Calu3 (cell line): ENCODE results near the gene GRIK1. TPM values are rescaled to one million over a fixed set of nuclear protein-coding genes. Genes with fewer than 3 reads are reported as not detected.

ENCODE experiments used
- BruUV-seq: library from RNA; stranded (reverse); fragments of 400-500 nt; replicated peaks from 2 replicates; lab custom pipeline; 2021; lab: Mats Ljungman, UMichigan
- CTCF ChIA-PET: fragments of 300-600 bp; sonication (Branson Sonifier 250); formaldehyde crosslinking; loops from one replicate; lab custom pipeline; 2022; ENCODE audit warnings: antibody characterized with exemption; lab: Charles Lee
- DNase-seq: peaks from one replicate; pipeline ENCODE4 v3.0.0; 2022
- H3K27ac Mint-ChIP-seq: one replicate; pipeline ENCODE4 v1.8.0; 2022; ENCODE audit warnings: mixed read lengths; ENCODE audit not compliant: unreplicated experiment
- H3K27me3 Mint-ChIP-seq: one replicate; pipeline ENCODE4 v1.8.0; 2022; ENCODE audit warnings: mixed read lengths; ENCODE audit not compliant: unreplicated experiment
- H3K36me3 Mint-ChIP-seq: one replicate; pipeline ENCODE4 v1.8.0; 2022; ENCODE audit warnings: mild to moderate bottlenecking, moderate library complexity, mixed read lengths; ENCODE audit not compliant: insufficient read depth, unreplicated experiment
- H3K4me1 Mint-ChIP-seq: one replicate; pipeline ENCODE4 v1.8.0; 2022; ENCODE audit warnings: mild to moderate bottlenecking, low read depth, mixed read lengths; ENCODE audit not compliant: unreplicated experiment
- H3K4me3 Mint-ChIP-seq: one replicate; pipeline ENCODE4 v1.8.0; 2022; ENCODE audit warnings: mild to moderate bottlenecking, low read depth, moderate library complexity, mixed read lengths; ENCODE audit not compliant: unreplicated experiment
- H3K9me3 Mint-ChIP-seq: one replicate; pipeline ENCODE4 v1.8.0; 2022; ENCODE audit warnings: low read depth, mixed read lengths; ENCODE audit not compliant: unreplicated experiment
- intact Hi-C: fragments of 100-400 bp; cut with micrococcal nuclease; formaldehyde crosslinking; loops from one replicate; pipeline ENCODE4 v1.10.0; 2022; ENCODE audit not compliant: unreplicated experiment
- total RNA-seq: library from RNA; stranded (reverse); gene quantifications from 2 replicates; pipeline ENCODE4 v1.2.3, GENCODE V29; 2022
- TF ChIP-seq, protein P1 (sequence below): fragments of 200-600 bp; IDR thresholded peaks from one replicate; pipeline ENCODE4 v1.8.0; 2022; ENCODE audit warnings: antibody characterized with exemption; ENCODE audit not compliant: unreplicated experiment

Gene GRIK1
- total RNA-seq, 1 experiment from 2014 or later, result not detected

DNA sequence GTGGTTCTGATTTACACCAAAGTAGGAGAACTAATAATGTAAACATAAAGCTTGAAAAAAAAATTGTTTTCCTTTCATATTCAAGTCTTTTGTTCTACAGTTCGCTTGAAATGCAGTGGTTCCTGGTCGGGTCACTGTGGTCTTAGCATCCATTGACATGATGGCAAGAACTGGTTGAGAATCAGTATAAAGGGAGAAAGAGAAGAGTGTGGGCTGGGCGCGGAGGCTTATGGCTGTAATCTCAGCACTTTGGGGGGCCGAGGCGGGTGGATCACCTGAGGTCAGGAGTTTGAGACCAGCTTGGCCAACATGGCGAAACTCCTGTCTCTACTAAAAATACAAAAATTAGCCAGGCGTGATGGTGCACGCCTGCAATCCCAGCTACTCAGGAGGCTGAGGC, 390.2 kb downstream of the GRIK1 start:
- no TSS peak for BruUV-seq
- DNase-seq, result no peak
- H3K4me3 Mint-ChIP-seq, result no peak overlapping the region
- no peak overlapping the region for H3K27ac Mint-ChIP-seq
- no peaks in the 10 kb centered on the region for H3K9me3 Mint-ChIP-seq
- TF ChIP-seq, protein P1, sequence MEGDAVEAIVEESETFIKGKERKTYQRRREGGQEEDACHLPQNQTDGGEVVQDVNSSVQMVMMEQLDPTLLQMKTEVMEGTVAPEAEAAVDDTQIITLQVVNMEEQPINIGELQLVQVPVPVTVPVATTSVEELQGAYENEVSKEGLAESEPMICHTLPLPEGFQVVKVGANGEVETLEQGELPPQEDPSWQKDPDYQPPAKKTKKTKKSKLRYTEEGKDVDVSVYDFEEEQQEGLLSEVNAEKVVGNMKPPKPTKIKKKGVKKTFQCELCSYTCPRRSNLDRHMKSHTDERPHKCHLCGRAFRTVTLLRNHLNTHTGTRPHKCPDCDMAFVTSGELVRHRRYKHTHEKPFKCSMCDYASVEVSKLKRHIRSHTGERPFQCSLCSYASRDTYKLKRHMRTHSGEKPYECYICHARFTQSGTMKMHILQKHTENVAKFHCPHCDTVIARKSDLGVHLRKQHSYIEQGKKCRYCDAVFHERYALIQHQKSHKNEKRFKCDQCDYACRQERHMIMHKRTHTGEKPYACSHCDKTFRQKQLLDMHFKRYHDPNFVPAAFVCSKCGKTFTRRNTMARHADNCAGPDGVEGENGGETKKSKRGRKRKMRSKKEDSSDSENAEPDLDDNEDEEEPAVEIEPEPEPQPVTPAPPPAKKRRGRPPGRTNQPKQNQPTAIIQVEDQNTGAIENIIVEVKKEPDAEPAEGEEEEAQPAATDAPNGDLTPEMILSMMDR, result no peak
- CTCF ChIA-PET, result no interaction called here
- H3K4me1 Mint-ChIP-seq, result no peaks in the 10 kb centered on the region
- no peaks in the 10 kb centered on the region for H3K27me3 Mint-ChIP-seq
- H3K36me3 Mint-ChIP-seq, result no peaks in the 10 kb centered on the region
- intact Hi-C loops, result no loop called here

DNA sequence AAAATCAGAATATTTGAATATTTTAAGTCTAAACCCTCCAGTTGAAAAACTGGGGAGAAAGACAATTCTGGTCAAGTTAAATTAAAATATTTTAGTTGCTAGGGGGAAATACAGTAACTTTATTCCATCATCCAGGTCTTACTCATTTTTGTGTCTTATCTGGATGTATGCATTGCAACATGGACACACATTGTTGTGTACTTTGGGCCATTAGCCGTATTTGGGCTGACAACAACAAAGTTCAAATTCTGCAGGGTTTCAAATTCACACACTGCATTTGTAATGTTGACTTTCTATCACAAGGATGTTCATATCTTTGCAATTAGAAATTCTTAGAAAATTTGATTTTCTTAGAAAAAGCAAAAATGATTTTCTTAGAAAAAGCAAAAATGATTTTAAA, 391.8 kb downstream of the GRIK1 start:
- no TSS peak for BruUV-seq
- intact Hi-C loops, result no loop called here
- Mint-ChIP-seq H3K9me3 (no peaks in the 10 kb centered on the region), H3K27ac (no peak overlapping the region), H3K4me1 (no peaks in the 10 kb centered on the region), H3K36me3 (no peaks in the 10 kb centered on the region), H3K27me3 (no peaks in the 10 kb centered on the region), H3K4me3 (no peak overlapping the region)
- no peak for DNase-seq
- CTCF ChIA-PET, result no interaction called here
- TF ChIP-seq, protein P1, result no peak

DNA sequence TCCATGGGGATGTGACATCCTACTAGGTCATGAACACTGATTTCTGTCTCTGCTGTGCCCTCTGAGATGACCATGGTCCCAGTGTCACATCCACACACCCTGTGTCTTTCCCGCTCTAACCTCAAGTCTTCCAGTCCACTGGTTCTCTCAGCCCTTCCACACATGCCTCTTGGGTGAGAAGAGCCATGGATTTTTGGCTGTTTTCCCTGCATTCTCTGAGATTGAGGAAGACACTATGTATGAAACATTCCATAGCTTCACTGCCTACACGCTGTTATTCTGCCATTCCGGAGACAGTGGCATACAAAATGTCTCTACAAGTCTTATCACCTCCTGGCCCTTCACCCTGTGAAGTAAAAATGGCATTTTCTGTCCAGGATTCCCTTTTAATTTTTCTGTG, 393.7 kb downstream of the GRIK1 start:
- CTCF ChIA-PET, result no interaction called here
- no peak for DNase-seq
- H3K27ac Mint-ChIP-seq, result no peak overlapping the region
- no peaks in the 10 kb centered on the region for H3K4me1 Mint-ChIP-seq
- no peaks in the 10 kb centered on the region for H3K36me3 Mint-ChIP-seq
- no peak overlapping the region for H3K4me3 Mint-ChIP-seq
- no peaks in the 10 kb centered on the region for H3K9me3 Mint-ChIP-seq
- no TSS peak for BruUV-seq
- H3K27me3 Mint-ChIP-seq, result no peaks in the 10 kb centered on the region
- intact Hi-C loops, result no loop called here
- TF ChIP-seq, protein P1, result no peak

DNA sequence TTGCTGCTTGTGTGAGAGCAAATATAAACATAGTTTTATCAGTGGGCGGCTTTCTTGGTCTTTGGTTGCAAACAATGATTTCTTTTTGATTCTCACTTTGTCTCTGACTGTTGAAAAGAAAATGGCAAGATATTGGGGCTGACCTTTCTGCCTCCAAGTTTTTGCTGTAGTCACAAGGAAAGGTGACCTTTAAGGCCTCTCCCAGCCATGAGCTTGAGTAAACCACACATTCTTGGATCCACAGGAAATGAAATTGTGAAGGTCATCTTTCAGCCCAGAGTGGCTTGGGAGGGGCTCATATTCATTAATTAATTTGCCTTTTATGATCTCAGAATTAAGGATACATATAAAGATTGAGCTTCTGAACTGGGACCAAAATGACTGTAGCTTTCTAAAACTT, 399.5 kb downstream of the GRIK1 start:
- no peak overlapping the region for H3K4me3 Mint-ChIP-seq
- no TSS peak for BruUV-seq
- H3K27me3 Mint-ChIP-seq, result no peaks in the 10 kb centered on the region
- H3K36me3 Mint-ChIP-seq, result no peaks in the 10 kb centered on the region
- DNase-seq, result no peak
- TF ChIP-seq, protein P1, result no peak
- intact Hi-C loops, result no loop called here
- H3K27ac Mint-ChIP-seq, result no peak overlapping the region
- H3K4me1 Mint-ChIP-seq, result peaks cover 16% of the 10 kb centered on the region
- no peaks in the 10 kb centered on the region for H3K9me3 Mint-ChIP-seq
- CTCF ChIA-PET, result interaction anchor here (0.6 kb wide), 1 partner anchor 70 kb away, joined by 3 read pairs; no protein-coding TSS in a partner anchor
